ENCODE results near the gene SLC16A10.
"Not testable (repeated sequence)": the region's sequence is repeated elsewhere in the genome, so short reads cannot be mapped to it uniquely, and the experiment has no call there.

The SLC16A10 gene

GRCh38 chr6:111187874-111188273 lies 100.6 kb downstream of the SLC16A10 start:
- no peak overlapping the region for H3K4me3 ChIP-seq (ENCODE audit: low read depth, low read length)
- no peak for TF ChIP-seq CTCF (IDR thresholded peaks at IDR 0.05; ENCODE audit: insufficient read depth, low read depth, low read length, missing control alignments)
- no peak for DNase-seq (ENCODE audit: low read depth)

GRCh38 chr6:111189666-111190210 lies 102.4 kb downstream of the SLC16A10 start:
- H3K4me3 ChIP-seq (ENCODE audit: low read depth, low read length): not testable (repeated sequence)

GRCh38 chr6:111190637-111191036 lies 103.3 kb downstream of the SLC16A10 start:
- DNase-seq (ENCODE audit: low read depth): no peak
- TF ChIP-seq CTCF (IDR thresholded peaks at IDR 0.05; ENCODE audit: insufficient read depth, low read depth, low read length, missing control alignments): no peak
- H3K4me3 ChIP-seq (ENCODE audit: low read depth, low read length): no peak overlapping the region

More at GRCh38 chr6:111189666-111190210, 102.4 kb downstream of the SLC16A10 start:
- not testable (repeated sequence) for DNase-seq (ENCODE audit: low read depth)

- not testable (repeated sequence) for DNase-seq (ENCODE audit: low read depth); H3K4me3 ChIP-seq (ENCODE audit: low read depth, low read length)
These were observed 103.8 kb downstream of the SLC16A10 start for GRCh38 chr6:111191136-111191535.

- no peak for DNase-seq (ENCODE audit: low read depth)
- TF ChIP-seq CTCF (IDR thresholded peaks at IDR 0.05; ENCODE audit: insufficient read depth, low read depth, low read length, missing control alignments): no peak
- H3K4me3 ChIP-seq (ENCODE audit: low read depth, low read length): no peak overlapping the region
These were observed 105.7 kb downstream of the SLC16A10 start for GRCh38 chr6:111192911-111193555.

- no peak overlapping the region for H3K4me3 ChIP-seq (ENCODE audit: low read depth, low read length)
- no peak for TF ChIP-seq CTCF (IDR thresholded peaks at IDR 0.05; ENCODE audit: insufficient read depth, low read depth, low read length, missing control alignments)
- no peak for DNase-seq (ENCODE audit: low read depth)
These were observed 108.4 kb downstream of the SLC16A10 start for GRCh38 chr6:111195656-111196055.

- H3K4me3 ChIP-seq (ENCODE audit: low read depth, low read length): no peak overlapping the region
- DNase-seq (ENCODE audit: low read depth): no peak
- TF ChIP-seq CTCF (IDR thresholded peaks at IDR 0.05; ENCODE audit: insufficient read depth, low read depth, low read length, missing control alignments): no peak
These were observed 111.5 kb downstream of the SLC16A10 start for GRCh38 chr6:111198841-111199240.

GRCh38 chr6:111199935-111200334 lies 112.6 kb downstream of the SLC16A10 start:
- no peak for TF ChIP-seq CTCF (IDR thresholded peaks at IDR 0.05; ENCODE audit: insufficient read depth, low read depth, low read length, missing control alignments)
- no peak for DNase-seq (ENCODE audit: low read depth)
- H3K4me3 ChIP-seq (ENCODE audit: low read depth, low read length): no peak overlapping the region
